ENCODE measurements around the gene OGFR.

- TF ChIP-seq POLR2A (IDR thresholded peaks at IDR 0.05), result no peak
- TF ChIP-seq, protein P1, sequence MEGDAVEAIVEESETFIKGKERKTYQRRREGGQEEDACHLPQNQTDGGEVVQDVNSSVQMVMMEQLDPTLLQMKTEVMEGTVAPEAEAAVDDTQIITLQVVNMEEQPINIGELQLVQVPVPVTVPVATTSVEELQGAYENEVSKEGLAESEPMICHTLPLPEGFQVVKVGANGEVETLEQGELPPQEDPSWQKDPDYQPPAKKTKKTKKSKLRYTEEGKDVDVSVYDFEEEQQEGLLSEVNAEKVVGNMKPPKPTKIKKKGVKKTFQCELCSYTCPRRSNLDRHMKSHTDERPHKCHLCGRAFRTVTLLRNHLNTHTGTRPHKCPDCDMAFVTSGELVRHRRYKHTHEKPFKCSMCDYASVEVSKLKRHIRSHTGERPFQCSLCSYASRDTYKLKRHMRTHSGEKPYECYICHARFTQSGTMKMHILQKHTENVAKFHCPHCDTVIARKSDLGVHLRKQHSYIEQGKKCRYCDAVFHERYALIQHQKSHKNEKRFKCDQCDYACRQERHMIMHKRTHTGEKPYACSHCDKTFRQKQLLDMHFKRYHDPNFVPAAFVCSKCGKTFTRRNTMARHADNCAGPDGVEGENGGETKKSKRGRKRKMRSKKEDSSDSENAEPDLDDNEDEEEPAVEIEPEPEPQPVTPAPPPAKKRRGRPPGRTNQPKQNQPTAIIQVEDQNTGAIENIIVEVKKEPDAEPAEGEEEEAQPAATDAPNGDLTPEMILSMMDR (IDR thresholded peaks at IDR 0.05), result no peak
Measured at GRCh38 chr20:62775206-62775605, 29.4 kb upstream of the OGFR start.
